OCI-LY7 (cell line): ENCODE data around the gene DCDC2C. TPM values are rescaled to one million over a fixed set of nuclear protein-coding genes. Genes with fewer than 3 reads are reported as not detected.

Experiments
- BruUV-seq: library from RNA; stranded (reverse); fragments of 400-500 nt; replicated peaks from 2 replicates; lab custom pipeline; 2021; lab: Mats Ljungman, UMichigan
- CTCF ChIA-PET: fragments of 300-600 bp; sonication (Branson Sonifier 250); formaldehyde crosslinking; loops from one replicate; lab custom pipeline; 2022; ENCODE audit warnings: antibody characterized with exemption; ENCODE audit not compliant: unreplicated experiment; lab: Charles Lee
- POLR2A ChIA-PET: fragments of 300-600 bp; sonication (Branson Sonifier 250); formaldehyde crosslinking; loops from one replicate; lab custom pipeline; 2022; ENCODE audit warnings: antibody characterized with exemption; lab: Charles Lee
- DNase-seq: peaks from one replicate; pipeline ENCODE4 v3.0.0-alpha.2; 2015; ENCODE audit warnings: low spot score
- H2AFZ ChIP-seq: fragments of 200-600 bp; sonication (generic), shearing (Covaris generic); 2 replicates; pipeline ENCODE4 v1.6.1; 2014; ENCODE audit warnings: mild to moderate bottlenecking, antibody characterized with exemption, low read length, moderate library complexity
- H3K27ac ChIP-seq: fragments of 200-600 bp; sonication (generic); 2 replicates; pipeline ENCODE4 v1.5.1; 2014; ENCODE audit warnings: mixed run types, low read depth, mild to moderate bottlenecking, moderate library complexity, low read length, inconsistent platforms; ENCODE audit not compliant: poor library complexity, severe bottlenecking
- H3K36me3 ChIP-seq: fragments of 200-600 bp; sonication (generic); 2 replicates; pipeline ENCODE4 v1.6.1; 2014; ENCODE audit warnings: mild to moderate bottlenecking, antibody characterized with exemption, low read length, moderate library complexity, mixed read lengths; ENCODE audit not compliant: insufficient read depth
- H3K4me1 ChIP-seq: fragments of 200-600 bp; sonication (generic); 2 replicates; pipeline ENCODE4 v1.5.1; 2014; ENCODE audit warnings: mild to moderate bottlenecking, low read length; ENCODE audit not compliant: insufficient read depth, poor library complexity, severe bottlenecking
- H3K4me2 ChIP-seq: fragments of 200-600 bp; sonication (generic); 2 replicates; pipeline ENCODE4 v1.6.1; 2014; ENCODE audit warnings: mild to moderate bottlenecking, low read length
- H3K4me3 ChIP-seq: fragments of 200-600 bp; sonication (generic); 2 replicates; pipeline ENCODE4 v1.5.1; 2014; ENCODE audit warnings: mild to moderate bottlenecking, low read depth, low read length; ENCODE audit not compliant: poor library complexity, severe bottlenecking
- H3K79me2 ChIP-seq: fragments of 200-600 bp; sonication (generic); 2 replicates; pipeline ENCODE4 v1.6.1; 2016; ENCODE audit warnings: low read depth, mild to moderate bottlenecking, low read length, moderate library complexity, mixed read lengths; ENCODE audit not compliant: insufficient read depth
- H3K9me2 ChIP-seq: fragments of 200-600 bp; sonication (generic); 2 replicates; pipeline ENCODE4 v1.6.1; 2016; ENCODE audit warnings: mild to moderate bottlenecking, low read length, mixed read lengths; ENCODE audit not compliant: insufficient read depth
- H3K9me3 ChIP-seq: fragments of 200-600 bp; sonication (generic); 2 replicates; pipeline ENCODE4 v1.6.1; 2014; ENCODE audit warnings: mild to moderate bottlenecking, mixed run types, low read length, mixed read lengths
- H4K20me1 ChIP-seq: fragments of 200-600 bp; sonication (generic); 2 replicates; pipeline ENCODE4 v1.6.1; 2014; ENCODE audit warnings: mild to moderate bottlenecking, antibody characterized with exemption, low read length, moderate library complexity, mixed read lengths; ENCODE audit not compliant: insufficient read depth
- CTCF ChIP-seq: fragments of 200-600 bp; sonication (generic); conservative IDR thresholded peaks from 2 replicates; pipeline ENCODE4 v1.5.1; 2014; ENCODE audit warnings: mild to moderate bottlenecking, antibody characterized with exemption, low read length, moderate library complexity, mixed read lengths
- EZH2phosphoT487 ChIP-seq: fragments of 200-600 bp; sonication (generic); IDR thresholded peaks from 2 replicates; pipeline ENCODE4 v1.6.1; 2018; ENCODE audit warnings: low read depth, borderline replicate concordance, mild to moderate bottlenecking, mixed run types, antibody characterized with exemption, low read length, moderate library complexity, mixed read lengths
- intact Hi-C: fragments of 100-400 bp; cut with micrococcal nuclease; formaldehyde crosslinking; loops from one replicate; pipeline ENCODE4 v1.10.0; 2022; ENCODE audit not compliant: unreplicated experiment
- total RNA-seq, 2 experiments: library from RNA; depleted of rRNA in 1 of 2; stranded (reverse); fragments of >200 nt in 1 of 2; shearing (Covaris generic) in 1 of 2; gene quantifications; 2 replicates each; pipeline ENCODE4 v1.2.3, GENCODE V29; 2014 to 2022

Gene DCDC2C
- total RNA-seq, 2 experiments from 2014 or later, result not detected

- no peak overlapping the region for H3K4me3 ChIP-seq
- H3K79me2 ChIP-seq, result no peaks in the 10 kb centered on the region
- H4K20me1 ChIP-seq, result no peaks in the 10 kb centered on the region
- TF ChIP-seq CTCF, result no peak
- TF ChIP-seq EZH2phosphoT487, result no peak
- H3K9me2 ChIP-seq, result no peaks in the 10 kb centered on the region
- H3K36me3 ChIP-seq, result no peaks in the 10 kb centered on the region
- POLR2A ChIA-PET, result no interaction called here
- no peaks in the 10 kb centered on the region for H3K9me3 ChIP-seq
- no peak overlapping the region for H3K27ac ChIP-seq
- DNase-seq, result no peak
- no peaks in the 10 kb centered on the region for H3K4me1 ChIP-seq
- intact Hi-C loops, result no loop called here
- CTCF ChIA-PET, result no interaction called here
- no TSS peak for BruUV-seq
- no peak overlapping the region for H3K4me2 ChIP-seq
- H2AFZ ChIP-seq, result no peak overlapping the region
Measured at GRCh38 chr2:3736112-3736511, 32.7 kb downstream of the DCDC2C start.

GRCh38 chr2:3737128-3737527 is 33.8 kb downstream of the DCDC2C start:
- H3K9me2 ChIP-seq, result no peaks in the 10 kb centered on the region
- H2AFZ ChIP-seq, result no peak overlapping the region
- no peaks in the 10 kb centered on the region for H3K79me2 ChIP-seq
- no peaks in the 10 kb centered on the region for H4K20me1 ChIP-seq
- intact Hi-C loops, result no loop called here
- no TSS peak for BruUV-seq
- H3K9me3 ChIP-seq, result no peaks in the 10 kb centered on the region
- POLR2A ChIA-PET, result no interaction called here
- DNase-seq, result no peak
- H3K27ac ChIP-seq, result no peak overlapping the region
- no peak for TF ChIP-seq CTCF
- TF ChIP-seq EZH2phosphoT487, result no peak
- H3K4me1 ChIP-seq, result no peaks in the 10 kb centered on the region
- H3K4me3 ChIP-seq, result no peak overlapping the region
- CTCF ChIA-PET, result no interaction called here
- H3K36me3 ChIP-seq, result no peaks in the 10 kb centered on the region
- H3K4me2 ChIP-seq, result no peak overlapping the region

GRCh38 chr2:3738454-3738853 is 35.1 kb downstream of the DCDC2C start:
- TF ChIP-seq CTCF (peak; percentile 67), EZH2phosphoT487 (no peak)
- H3K4me1 ChIP-seq, result no peaks in the 10 kb centered on the region
- no peaks in the 10 kb centered on the region for H3K36me3 ChIP-seq
- peak; percentile 47 for DNase-seq
- ChIA-PET POLR2A (no interaction called here), CTCF (no interaction called here)
- no TSS peak for BruUV-seq
- H4K20me1 ChIP-seq, result no peaks in the 10 kb centered on the region
- no peaks in the 10 kb centered on the region for H3K9me3 ChIP-seq
- no peak overlapping the region for H3K27ac ChIP-seq
- no peak overlapping the region for H3K4me2 ChIP-seq
- no peaks in the 10 kb centered on the region for H3K9me2 ChIP-seq
- H3K79me2 ChIP-seq, result no peaks in the 10 kb centered on the region
- H2AFZ ChIP-seq, result no peak overlapping the region
- H3K4me3 ChIP-seq, result no peak overlapping the region
- intact Hi-C loops, result no loop called here
